Esophagus squamous epithelium (tissue), 4 donors: ENCODE data around the gene ENAM.

Experiments used
- CTCF ChIP-seq, 6 experiments: fragments of 450-650 bp in 4 of 6; fragments of 200-600 bp in 2 of 6; sonication (generic) in 2 of 6; IDR thresholded peaks; one replicate each; pipeline ENCODE4 v1.5.1; 2016 to 2019; ENCODE audit warnings: antibody characterized with exemption in 6 of 6, mild to moderate bottlenecking in 4 of 6, moderate library complexity in 4 of 6
- POLR2A ChIP-seq, 4 donors: fragments of 450-650 bp; IDR thresholded peaks; one replicate each; pipeline ENCODE4 v1.6.1; 2017; ENCODE audit warnings: antibody characterized with exemption in 4 of 4, mild to moderate bottlenecking in 4 of 4, moderate library complexity in 3 of 4

- TF ChIP-seq POLR2A (IDR thresholded peaks at IDR 0.05) (no peak), CTCF (IDR thresholded peaks at IDR 0.05) (no peak)
Measured at GRCh38 chr4:70623323-70623722, 5.2 kb upstream of the ENAM start.
